ENCODE measurements around the gene TPRG1. TPM values are rescaled to one million over a fixed set of nuclear protein-coding genes. Genes with fewer than 3 reads are reported as not detected.
A peak's percentile ranks its signal among the peaks of the same experiment; 100 is the strongest.

The TPRG1 gene
- total RNA-seq, 1 experiment from 2014 or later = 2.7 TPM

- DNase-seq (ENCODE audit: extremely low read depth, low read depth) = no peak
Measured at GRCh38 chr3:189222927-189223636, 51.3 kb downstream of the TPRG1 start.

- DNase-seq (ENCODE audit: extremely low read depth, low read depth) = no peak
Measured at GRCh38 chr3:189225431-189225830, 53.7 kb downstream of the TPRG1 start.

- DNase-seq (ENCODE audit: extremely low read depth, low read depth) = no peak
Measured at GRCh38 chr3:189227249-189227648, 55.5 kb downstream of the TPRG1 start.

GRCh38 chr3:189229196-189229828 is 57.5 kb downstream of the TPRG1 start:
- no peak for DNase-seq (ENCODE audit: extremely low read depth, low read depth)

DNA sequence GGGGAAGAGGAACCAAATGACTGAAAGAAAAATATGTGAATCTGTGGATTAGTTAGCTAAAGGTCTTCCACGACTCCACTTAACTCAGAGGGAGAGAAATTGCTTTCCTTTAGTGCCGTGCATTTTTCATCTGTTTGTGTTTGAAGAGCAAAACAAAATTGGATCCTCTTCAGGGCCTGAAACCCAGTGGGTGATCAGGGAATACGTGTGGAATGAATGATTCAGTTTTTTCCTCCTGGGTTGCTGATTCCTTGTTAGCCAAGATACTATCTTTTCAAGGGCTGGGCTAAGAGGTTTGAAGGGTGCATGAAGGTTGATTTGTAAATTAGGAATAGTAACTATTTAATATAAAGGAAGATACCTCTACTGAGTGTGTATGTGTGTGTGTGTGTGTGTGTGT is 61.0 kb downstream of the TPRG1 start:
- DNase-seq (ENCODE audit: extremely low read depth, low read depth) = no peak

GRCh38 chr3:189233225-189233858 is 61.6 kb downstream of the TPRG1 start:
- peak; percentile 54 for DNase-seq (ENCODE audit: extremely low read depth, low read depth)

DNA sequence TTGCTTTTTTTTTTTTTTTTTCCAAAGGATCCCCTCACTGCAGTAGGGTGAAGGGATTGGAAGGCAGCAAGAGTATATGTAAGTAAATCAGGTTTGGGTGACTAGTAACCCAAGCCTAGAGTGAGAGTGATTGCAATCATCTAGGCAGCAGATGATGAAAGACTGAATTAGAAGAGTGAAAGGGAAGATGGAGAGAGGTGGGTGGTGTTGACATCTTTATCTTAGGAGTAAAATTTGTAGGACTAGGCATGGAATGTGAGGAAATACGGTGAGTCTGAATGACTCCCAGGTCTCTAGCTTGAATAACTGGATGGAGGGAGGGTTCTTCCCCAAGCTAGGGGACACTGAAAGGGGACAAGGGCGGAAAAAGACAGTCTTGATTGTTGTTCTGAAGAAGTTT is 63.4 kb downstream of the TPRG1 start:
- DNase-seq (ENCODE audit: extremely low read depth, low read depth) = no peak

GRCh38 chr3:189236352-189236751 is 64.6 kb downstream of the TPRG1 start:
- no peak for DNase-seq (ENCODE audit: extremely low read depth, low read depth)

GRCh38 chr3:189237526-189237925 is 65.8 kb downstream of the TPRG1 start:
- DNase-seq (ENCODE audit: extremely low read depth, low read depth) = no peak

DNA sequence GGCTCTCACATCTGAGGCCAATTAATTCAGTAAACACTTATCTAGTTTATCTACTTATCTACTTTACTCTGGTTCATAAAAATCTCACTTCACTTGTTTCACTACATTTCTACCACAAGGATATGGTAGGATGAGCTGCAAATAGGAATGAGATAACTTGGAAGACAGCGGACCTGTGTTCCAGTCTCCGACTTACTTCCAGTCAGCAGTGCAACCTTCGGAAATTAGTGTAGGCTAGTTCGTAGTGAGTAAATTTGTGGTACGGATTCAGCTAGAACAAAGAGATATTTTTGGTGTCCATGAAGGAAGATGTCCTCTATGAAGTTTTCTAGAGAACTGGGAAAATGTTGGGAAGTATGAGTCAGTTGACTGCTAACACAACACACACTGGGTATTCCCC is 66.3 kb downstream of the TPRG1 start:
- no peak for DNase-seq (ENCODE audit: extremely low read depth, low read depth)

DNA sequence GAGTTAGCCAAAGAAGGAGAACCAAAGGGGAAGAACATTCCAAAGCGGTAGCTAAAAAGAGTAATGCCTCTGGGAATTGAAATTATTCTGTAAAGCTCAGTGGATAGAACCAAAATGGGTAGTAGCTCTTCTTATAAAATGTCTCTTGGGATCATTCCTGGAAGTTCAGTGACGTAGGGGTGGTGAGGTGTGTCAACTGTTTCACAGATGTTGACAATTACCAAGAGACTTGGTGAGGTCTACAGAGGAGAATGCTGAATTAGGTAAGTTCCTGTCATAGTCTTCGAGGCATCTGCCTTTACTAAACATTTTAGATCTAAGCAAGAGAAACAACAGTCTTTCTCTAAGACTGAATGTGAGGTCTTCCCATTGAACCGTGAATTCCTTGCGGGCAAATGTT is 67.8 kb downstream of the TPRG1 start:
- no peak for DNase-seq (ENCODE audit: extremely low read depth, low read depth)

- no peak for DNase-seq (ENCODE audit: extremely low read depth, low read depth)
Measured at GRCh38 chr3:189249987-189250386, 78.2 kb downstream of the TPRG1 start.

- DNase-seq (ENCODE audit: extremely low read depth, low read depth) = no peak
Measured at GRCh38 chr3:189258261-189258660, 86.5 kb downstream of the TPRG1 start.

GRCh38 chr3:189260556-189261493 is 89.1 kb downstream of the TPRG1 start:
- DNase-seq (ENCODE audit: extremely low read depth, low read depth) = no peak

- DNase-seq (ENCODE audit: extremely low read depth, low read depth) = no peak
Measured at GRCh38 chr3:189262746-189263145, 91.0 kb downstream of the TPRG1 start.

DNA sequence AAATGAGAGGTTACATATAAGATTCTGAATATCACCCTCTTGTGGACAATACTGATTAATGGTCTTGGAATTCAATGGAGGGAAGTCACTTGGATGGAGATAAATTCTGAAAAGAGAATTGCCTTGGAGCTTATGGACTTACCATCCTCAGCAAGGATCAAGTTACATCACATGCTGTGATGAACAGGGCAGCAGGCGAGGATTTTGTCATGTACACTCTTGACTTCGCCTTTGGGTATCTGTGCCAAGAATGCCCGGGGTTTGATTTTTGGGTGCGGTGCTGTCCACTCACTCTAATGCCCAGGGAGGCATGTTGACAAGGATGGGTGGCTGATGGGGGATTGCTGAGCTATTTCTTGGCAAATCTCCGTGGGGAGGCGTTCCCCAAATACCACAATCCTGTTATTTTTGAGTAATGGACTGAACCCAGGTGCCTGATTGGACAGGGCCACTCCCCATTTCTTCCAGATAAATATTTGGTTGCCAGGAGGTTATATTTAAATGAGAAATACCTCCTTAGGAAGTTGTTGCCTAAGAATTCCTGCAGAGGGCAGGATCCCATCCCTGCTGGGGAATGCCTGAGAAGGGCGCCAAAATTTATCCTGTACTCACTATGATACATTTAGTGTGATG is 96.3 kb downstream of the TPRG1 start:
- DNase-seq (ENCODE audit: extremely low read depth, low read depth) = peak; percentile 65

- DNase-seq (ENCODE audit: extremely low read depth, low read depth) = no peak
Measured at GRCh38 chr3:189269365-189269764, 97.6 kb downstream of the TPRG1 start.

GRCh38 chr3:189270248-189270832 is 98.6 kb downstream of the TPRG1 start:
- peak; percentile 62 for DNase-seq (ENCODE audit: extremely low read depth, low read depth)

DNA sequence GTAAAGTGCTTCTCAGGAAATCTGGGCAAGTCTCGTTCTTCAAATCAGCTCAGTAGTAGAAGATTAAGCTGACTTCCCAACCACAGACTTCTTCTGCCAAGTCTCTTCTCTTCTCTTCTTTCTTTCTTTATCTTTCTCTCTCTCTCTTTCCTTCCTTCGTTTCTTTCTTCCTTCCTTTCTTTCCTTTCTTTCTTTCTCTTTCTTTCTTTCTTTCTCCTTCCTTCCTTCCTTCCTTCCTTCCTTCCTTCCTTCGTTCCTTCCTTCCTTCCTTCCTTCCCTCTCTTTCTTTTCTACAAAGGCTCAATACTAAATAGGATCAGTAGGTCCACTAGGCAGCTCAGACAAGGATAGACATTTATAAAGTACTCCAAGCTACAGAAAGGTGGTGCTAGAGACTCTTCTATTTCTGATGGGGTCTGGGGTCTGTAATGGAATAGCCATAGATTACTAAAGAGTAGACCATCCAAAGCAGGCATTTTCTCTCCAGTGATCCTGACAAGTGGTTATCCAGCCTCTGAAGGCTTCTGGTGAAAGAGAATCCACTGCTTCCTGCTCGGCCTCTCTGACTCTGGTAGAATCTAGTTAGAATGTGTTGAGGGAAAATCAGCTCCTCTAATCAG is 100.8 kb downstream of the TPRG1 start:
- DNase-seq (ENCODE audit: extremely low read depth, low read depth) = no peak

DNA sequence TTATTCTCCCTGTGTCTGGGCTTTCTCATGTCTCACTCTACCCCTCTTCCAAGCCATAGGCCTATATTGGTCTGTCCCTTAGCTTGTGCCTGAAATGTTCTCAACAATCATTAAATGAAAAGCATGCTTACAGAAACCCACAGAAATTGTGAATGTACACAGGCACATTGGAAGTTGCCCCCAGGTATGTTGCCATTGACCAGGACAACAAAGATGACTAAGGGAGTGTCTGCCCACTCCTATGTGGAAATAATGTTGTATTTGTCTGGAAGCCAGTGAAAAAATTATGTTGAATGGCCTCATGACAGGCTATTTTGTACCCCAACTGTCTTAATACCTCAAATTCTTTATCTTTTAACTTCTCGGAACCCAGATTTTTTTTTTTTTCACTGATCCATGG is 102.0 kb downstream of the TPRG1 start:
- DNase-seq (ENCODE audit: extremely low read depth, low read depth) = no peak

Measured in NCI-H460 (cell line).